Measurements from ENCODE around the gene COMT. TPM values are rescaled to one million over a fixed set of nuclear protein-coding genes. Genes with fewer than 3 reads are reported as not detected.

COMT gene
- total RNA-seq, 1 experiment from 2014 or later: 142 TPM

- in situ Hi-C loops (cut with HindIII; ENCODE audit: low sequenced_read_pairs): no loop called here
- DNase-seq (ENCODE audit: low spot score): no peak
Observed at GRCh38 chr22:19986011-19986409, 44.4 kb downstream of the COMT start.

GRCh38 chr22:19986410-19987341 is 45.1 kb downstream of the COMT start:
- in situ Hi-C loops (cut with HindIII; ENCODE audit: low sequenced_read_pairs): no loop called here
- DNase-seq (ENCODE audit: low spot score): peak; percentile 59

GRCh38 chr22:19987394-19988306 is 46.1 kb downstream of the COMT start:
- in situ Hi-C loops (cut with HindIII; ENCODE audit: low sequenced_read_pairs): no loop called here
- no peak for DNase-seq (ENCODE audit: low spot score)

GRCh38 chr22:19988331-19988808 is 46.8 kb downstream of the COMT start:
- DNase-seq (ENCODE audit: low spot score): no peak
- in situ Hi-C loops (cut with HindIII; ENCODE audit: low sequenced_read_pairs): no loop called here

GRCh38 chr22:19988965-19989724 is 47.6 kb downstream of the COMT start:
- DNase-seq (ENCODE audit: low spot score): no peak
- in situ Hi-C loops (cut with HindIII; ENCODE audit: low sequenced_read_pairs): no loop called here

- in situ Hi-C loops (cut with HindIII; ENCODE audit: low sequenced_read_pairs): no loop called here
- no peak for DNase-seq (ENCODE audit: low spot score)
Observed at GRCh38 chr22:19989725-19990067, 48.1 kb downstream of the COMT start.

- DNase-seq (ENCODE audit: low spot score): no peak
- in situ Hi-C loops (cut with HindIII; ENCODE audit: low sequenced_read_pairs): no loop called here
Observed at GRCh38 chr22:19990188-19990587, 48.6 kb downstream of the COMT start.

- DNase-seq (ENCODE audit: low spot score): no peak
- in situ Hi-C loops (cut with HindIII; ENCODE audit: low sequenced_read_pairs): no loop called here
Observed at GRCh38 chr22:19990609-19991394, 49.2 kb downstream of the COMT start.

- in situ Hi-C loops (cut with HindIII; ENCODE audit: low sequenced_read_pairs): no loop called here
- no peak for DNase-seq (ENCODE audit: low spot score)
Observed at GRCh38 chr22:19991395-19991644, 49.7 kb downstream of the COMT start.

GRCh38 chr22:19991645-19992451 is 50.3 kb downstream of the COMT start:
- in situ Hi-C loops (cut with HindIII; ENCODE audit: low sequenced_read_pairs): no loop called here

GRCh38 chr22:19992481-19992911 is 50.9 kb downstream of the COMT start:
- in situ Hi-C loops (cut with HindIII; ENCODE audit: low sequenced_read_pairs): no loop called here
- no peak for DNase-seq (ENCODE audit: low spot score)

More at GRCh38 chr22:19991645-19992451, 50.3 kb downstream of the COMT start:
- DNase-seq (ENCODE audit: low spot score): peak; percentile 52

- in situ Hi-C loops (cut with HindIII; ENCODE audit: low sequenced_read_pairs): no loop called here
- DNase-seq (ENCODE audit: low spot score): no peak
Observed at GRCh38 chr22:19992921-19993355, 51.4 kb downstream of the COMT start.

- DNase-seq (ENCODE audit: low spot score): no peak
- in situ Hi-C loops (cut with HindIII; ENCODE audit: low sequenced_read_pairs): no loop called here
Observed at GRCh38 chr22:19993926-19994325, 52.4 kb downstream of the COMT start.

GRCh38 chr22:19994851-19995610 is 53.5 kb downstream of the COMT start:
- in situ Hi-C loops (cut with HindIII; ENCODE audit: low sequenced_read_pairs): no loop called here
- DNase-seq (ENCODE audit: low spot score): no peak

- no peak for DNase-seq (ENCODE audit: low spot score)
- in situ Hi-C loops (cut with HindIII; ENCODE audit: low sequenced_read_pairs): no loop called here
Observed at GRCh38 chr22:19995611-19996339, 54.2 kb downstream of the COMT start.

GRCh38 chr22:19996694-19997384 is 55.3 kb downstream of the COMT start:
- in situ Hi-C loops (cut with HindIII; ENCODE audit: low sequenced_read_pairs): no loop called here

More at GRCh38 chr22:19996694-19997384, 55.3 kb downstream of the COMT start:
- no peak for DNase-seq (ENCODE audit: low spot score)
